Heart left ventricle (tissue), 16 donors: Measurements from ENCODE around the gene MFAP5. TPM values are rescaled to one million over a fixed set of nuclear protein-coding genes. Genes with fewer than 3 reads are reported as not detected.
A peak's percentile ranks its signal among the peaks of the same experiment; 100 is the strongest.

ENCODE experiments used
- ATAC-seq, 4 donors: fragments of 200-7000 bp; cut with Tn5 transposase; one replicate each; pipeline ENCODE4 v1.9.1; 2020 to 2022; ENCODE audit warnings: moderate library complexity in 4 of 4, mild to moderate bottlenecking in 3 of 4, moderate number of reproducible peaks in 1 of 4
- DNase-seq, 5 donors: peaks; one replicate each; pipeline ENCODE4 v3.0.0-alpha.2; 2020
- H3K27ac ChIP-seq, 12 donors: fragments of 200-600 bp; sonication (generic) in 4 of 12; one replicate each; pipeline versions ENCODE4 v1.5.0 to v1.8.0; 2016 to 2022; ENCODE audit warnings: mild to moderate bottlenecking in 2 of 12
- H3K27me3 ChIP-seq, 9 donors: fragments of 200-600 bp; sonication (generic) in 2 of 9; one replicate each; pipeline versions ENCODE4 v1.5.1 to v1.8.0; 2016 to 2022; ENCODE audit warnings: mild to moderate bottlenecking in 3 of 9
- H3K36me3 ChIP-seq, 9 donors: fragments of 200-600 bp; sonication (generic) in 2 of 9; one replicate each; pipeline versions ENCODE4 v1.5.0 to v1.8.0; 2018 to 2022; ENCODE audit warnings: mild to moderate bottlenecking in 2 of 9
- H3K4me1 ChIP-seq, 12 donors: fragments of 200-600 bp; sonication (generic) in 4 of 12; one replicate each; pipeline versions ENCODE4 v1.5.0 to v1.8.0; 2016 to 2022; ENCODE audit warnings: mild to moderate bottlenecking in 3 of 12
- H3K4me3 ChIP-seq, 12 donors: fragments of 200-600 bp; sonication (generic) in 4 of 12; one replicate each; pipeline versions ENCODE4 v1.5.0 to v1.8.0; 2017 to 2022; ENCODE audit warnings: mild to moderate bottlenecking in 9 of 12, moderate library complexity in 4 of 12
- H3K9me3 ChIP-seq, 12 donors: fragments of 200-600 bp; sonication (generic) in 4 of 12; one replicate each; pipeline versions ENCODE4 v1.5.0 to v1.8.0; 2016 to 2022; ENCODE audit warnings: mild to moderate bottlenecking in 1 of 12
- CTCF ChIP-seq, 12 donors: fragments of 200-600 bp; sonication (generic) in 4 of 12; IDR thresholded peaks; one replicate each; pipeline versions ENCODE4 v1.5.0 to v1.8.0; 2018 to 2022; ENCODE audit warnings: antibody characterized with exemption in 12 of 12, mild to moderate bottlenecking in 5 of 12
- POLR2A ChIP-seq, 2 donors: fragments of 450-650 bp; IDR thresholded peaks; one replicate each; pipeline ENCODE4 v1.6.1; 2017; ENCODE audit warnings: antibody characterized with exemption in 2 of 2, mild to moderate bottlenecking in 2 of 2, moderate library complexity in 2 of 2
- WGBS, 4 donors: extraction: QIAGEN DNeasy Blood & Tissue Kit in 2 of 4; methylation state at CpG; one replicate each; pipeline versions ENCODE4 v1.1.5 to v1.1.7; 2013 to 2018; 5-methylcytosine and 5-hydroxymethylcytosine counted together
- intact Hi-C, 10 donors: fragments of 100-400 bp; cut with DNase I; formaldehyde crosslinking; loops; one replicate each; pipeline versions ENCODE4 v1.11.1 to v1.14.2; 2022
- polyA plus RNA-seq, 2 donors: library from polyadenylated mRNA; stranded (reverse); fragments of 200-250 nt; gene quantifications; one replicate each; pipeline ENCODE4 v1.2.3, GENCODE V29; 2013
- total RNA-seq, 9 donors: library from RNA; depleted of rRNA in 2 of 9; stranded (reverse); fragments of >200 nt in 2 of 9; fragmentation: NEBNext Ultra II Directional in 3 of 9; extraction: Animal tissue kit (Norgen Biotek cat#: 25700) in 3 of 9; gene quantifications; one replicate each; pipeline versions ENCODE4 v1.1.0 to v1.2.4, GENCODE V29; 2016 to 2023
- donor health status: ischemic (EF 13 %, LVEDD 7.1; RV severe dilation, severe dysfunction).
- donor health status: healthy with polysubstance abuse.
- donor health status: DM: no; HTN: yes; CAD: no.
- donor health status: DM: no; HTN: no; CAD: no.
- donor health status: ischemic (EF 25% LVEDD 6.9; RV normal size, moderate dysfunction).
- donor health status: ischemic (EF 25% LVEDD 5.7; RV mildly dilated, moderate dysfunction).
- donor health status: healthy.
- donor health status: DM: yes; HTN: yes; CAD: no.
- donor health status: ischemic (EF 35%, LVEDD 5.7; RV mildly dilated, moderate dysfunction).
- donor health status: nonischemic (EF 11% LVEDD 7.7; RV severe dilation, severe dysfunction).
- donor health status: DM: yes; HTN: yes; CAD: no.
- donor health status: PGD.
- donor health status: ischemic (EF 29% LVEDD 5.4; RV normal size, mild dysfunction).
- donor health status: nonischemic (EF 23%, LVEDD 6.1; RV moderate dilation, normal function).

Gene MFAP5
- total and polyA plus RNA-seq, 11 donors = 10.2 to 137 (median 31.5) TPM

- DNase-seq (no peak), ATAC-seq (no peak)
- Histone ChIP-seq H3K27ac (no peak overlapping the region), H3K9me3 (no peaks in the 10 kb centered on the region), H3K27me3 (no peaks in the 10 kb centered on the region), H3K36me3 (no peaks in the 10 kb centered on the region), H3K4me3 (no peak overlapping the region), H3K4me1 (peaks cover 0 to 9% (median 0%) of the 10 kb centered on the region in 12 donors)
- TF ChIP-seq POLR2A (IDR thresholded peaks at IDR 0.05) = no peak
- no peak for TF ChIP-seq CTCF (IDR thresholded peaks at IDR 0.05)
- intact Hi-C loops = no loop called here
- 66 to 78% (median 78%) methylated on average over 2 of the region's 2 CpGs for WGBS, 4 donors
These were observed 4.6 kb upstream of the MFAP5 start for GRCh38 chr12:8667270-8667669.

GRCh38 chr12:8665759-8666158 lies 3.1 kb upstream of the MFAP5 start:
- TF ChIP-seq CTCF (IDR thresholded peaks at IDR 0.05) (no peak), POLR2A (IDR thresholded peaks at IDR 0.05) (no peak)
- no peak overlapping the region for H3K4me3 ChIP-seq
- H3K4me1 ChIP-seq = peaks cover 0 to 9% (median 0%) of the 10 kb centered on the region in 12 donors
- no peaks in the 10 kb centered on the region for H3K9me3 ChIP-seq
- 77 to 84% (median 83%) methylated on average over 4 of the region's 4 CpGs for whole genome bisulfite sequencing, 4 donors
- H3K36me3 ChIP-seq = no peaks in the 10 kb centered on the region
- ATAC-seq = peak in 1 of 4 donors; percentile 18
- H3K27me3 ChIP-seq = no peaks in the 10 kb centered on the region
- intact Hi-C loops = no loop called here
- no peak for DNase-seq
- H3K27ac ChIP-seq = peak overlapping the region in 1 of 12 donors; percentile 78

GRCh38 chr12:8664228-8664913 lies 1.7 kb upstream of the MFAP5 start:
- 66 to 78% (median 71%) methylated on average over 5 of the region's 5 CpGs for WGBS, 4 donors
- H3K27me3 ChIP-seq = no peaks in the 10 kb centered on the region
- no peaks in the 10 kb centered on the region for H3K9me3 ChIP-seq
- intact Hi-C loops = loop anchor here in 1 of 10 donors (5.0 kb wide), 1 partner anchor 388 kb away; no protein-coding TSS in a partner anchor
- peak; percentile 63 to 93 (median 89) for ATAC-seq
- H3K36me3 ChIP-seq = no peaks in the 10 kb centered on the region
- TF ChIP-seq POLR2A (IDR thresholded peaks at IDR 0.05) = no peak
- TF ChIP-seq CTCF (IDR thresholded peaks at IDR 0.05) = no peak
- H3K4me1 ChIP-seq = peaks cover 0 to 9% (median 0%) of the 10 kb centered on the region in 12 donors
- no peak overlapping the region for H3K4me3 ChIP-seq
- peak overlapping the region; percentile 40 to 78 (median 66) for H3K27ac ChIP-seq
- peak; percentile 61 to 82 (median 70) for DNase-seq

- no peaks in the 10 kb centered on the region for H3K27me3 ChIP-seq
- ATAC-seq (no peak), DNase-seq (no peak)
- peak overlapping the region in 8 of 12 donors; percentile 42 to 78 (median 66) for H3K27ac ChIP-seq
- peaks cover 0 to 6% (median 0%) of the 10 kb centered on the region in 12 donors for H3K4me1 ChIP-seq
- intact Hi-C loops = loop anchor here in 1 of 10 donors (5.0 kb wide), 1 partner anchor 391 kb away; no protein-coding TSS in a partner anchor
- 54 to 82% (median 74%) methylated on average over 3 of the region's 3 CpGs for whole genome bisulfite sequencing, 4 donors
- H3K9me3 ChIP-seq = peaks cover 0 to 6% (median 0%) of the 10 kb centered on the region in 12 donors
- H3K36me3 ChIP-seq = no peaks in the 10 kb centered on the region
- TF ChIP-seq POLR2A (IDR thresholded peaks at IDR 0.05) = no peak
- TF ChIP-seq CTCF (IDR thresholded peaks at IDR 0.05) = no peak
- peak overlapping the region in 8 of 12 donors; percentile 16 to 53 (median 34) for H3K4me3 ChIP-seq
These were observed 875 bp downstream of the MFAP5 start for GRCh38 chr12:8661751-8662150.
